GM23248 (cell line): Measurements from ENCODE around the gene EHMT1.

Experiments
- EZH2 ChIP-seq: fragments of 200-600 bp; sonication (generic); IDR thresholded peaks from 2 replicates; pipeline ENCODE4 v1.6.1; 2018; ENCODE audit warnings: antibody characterized with exemption, mild to moderate bottlenecking; ENCODE audit not compliant: insufficient read depth, poor library complexity, severe bottlenecking
- EZH2phosphoT487 ChIP-seq: fragments of 200-600 bp; sonication (generic); IDR thresholded peaks from 2 replicates; pipeline ENCODE4 v1.6.1; 2018; ENCODE audit warnings: antibody characterized with exemption, moderate library complexity, mild to moderate bottlenecking, low read depth; ENCODE audit not compliant: insufficient read depth

- no peak for TF ChIP-seq EZH2phosphoT487
- no peak for TF ChIP-seq EZH2
Measured at GRCh38 chr9:137870432-137870831, 251.6 kb downstream of the EHMT1 start.
